Erythroblast (primary cell): ENCODE data around the gene B9D1.

ENCODE experiments used
- GATA1 ChIP-seq: IDR thresholded peaks from 2 replicates; pipeline ENCODE4 v1.6.1; 2011; ENCODE audit warnings: low read depth, mild to moderate bottlenecking, control low read depth, low read length, moderate library complexity
- POLR2A ChIP-seq: IDR thresholded peaks from 2 replicates; pipeline ENCODE4 v1.6.1; 2011; ENCODE audit warnings: mild to moderate bottlenecking, low read length

GRCh38 chr17:19368229-19368628 is 5.7 kb upstream of the B9D1 start:
- no peak for TF ChIP-seq POLR2A
- TF ChIP-seq GATA1, result no peak
